ENCODE measurements around the gene PAQR8. TPM values are rescaled to one million over a fixed set of nuclear protein-coding genes. Genes with fewer than 3 reads are reported as not detected.

The PAQR8 gene
- total RNA-seq, 2 donors from 2014 or later, result 4.1 to 7.3 TPM

DNA sequence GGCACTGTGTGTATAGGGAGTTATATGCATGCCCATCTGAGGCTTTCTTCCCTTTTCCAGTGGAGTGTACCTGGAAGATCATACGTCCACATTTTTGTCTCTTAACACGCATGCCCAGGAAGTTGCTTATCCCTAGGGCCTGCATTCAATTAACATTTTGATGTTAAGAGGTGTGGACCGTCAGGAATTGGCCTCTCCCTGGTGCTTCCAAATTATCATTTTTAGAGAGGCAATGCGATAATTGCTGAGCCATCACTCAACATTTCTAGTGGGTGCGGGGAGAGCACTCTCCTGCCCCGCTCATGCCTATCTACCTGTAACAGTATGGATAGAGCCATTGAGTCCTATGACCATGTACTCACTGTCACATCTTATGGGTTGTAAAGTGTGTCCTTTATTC lies 37.8 kb upstream of the PAQR8 start:
- ATAC-seq (ENCODE audit: insufficient number of reproducible peaks, low FRiP score, low read depth), result no peak
- H3K36me3 ChIP-seq, result no peaks in the 10 kb centered on the region
- H3K27me3 ChIP-seq (replicated peaks; ENCODE audit: insufficient read depth), result no peaks in the 10 kb centered on the region
- H3K4me1 ChIP-seq (ENCODE audit: control insufficient read depth in 1 of 2, low read depth in 2 of 2), result no peaks in the 10 kb centered on the region
- no peak overlapping the region for H3K4me3 ChIP-seq
- TF ChIP-seq, protein P1, sequence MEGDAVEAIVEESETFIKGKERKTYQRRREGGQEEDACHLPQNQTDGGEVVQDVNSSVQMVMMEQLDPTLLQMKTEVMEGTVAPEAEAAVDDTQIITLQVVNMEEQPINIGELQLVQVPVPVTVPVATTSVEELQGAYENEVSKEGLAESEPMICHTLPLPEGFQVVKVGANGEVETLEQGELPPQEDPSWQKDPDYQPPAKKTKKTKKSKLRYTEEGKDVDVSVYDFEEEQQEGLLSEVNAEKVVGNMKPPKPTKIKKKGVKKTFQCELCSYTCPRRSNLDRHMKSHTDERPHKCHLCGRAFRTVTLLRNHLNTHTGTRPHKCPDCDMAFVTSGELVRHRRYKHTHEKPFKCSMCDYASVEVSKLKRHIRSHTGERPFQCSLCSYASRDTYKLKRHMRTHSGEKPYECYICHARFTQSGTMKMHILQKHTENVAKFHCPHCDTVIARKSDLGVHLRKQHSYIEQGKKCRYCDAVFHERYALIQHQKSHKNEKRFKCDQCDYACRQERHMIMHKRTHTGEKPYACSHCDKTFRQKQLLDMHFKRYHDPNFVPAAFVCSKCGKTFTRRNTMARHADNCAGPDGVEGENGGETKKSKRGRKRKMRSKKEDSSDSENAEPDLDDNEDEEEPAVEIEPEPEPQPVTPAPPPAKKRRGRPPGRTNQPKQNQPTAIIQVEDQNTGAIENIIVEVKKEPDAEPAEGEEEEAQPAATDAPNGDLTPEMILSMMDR (IDR thresholded peaks at IDR 0.05), result no peak
- DNase-seq (ENCODE audit: low spot score), result no peak
- H3K27ac ChIP-seq, result no peak overlapping the region
- H3K9me3 ChIP-seq, result no peaks in the 10 kb centered on the region

DNA sequence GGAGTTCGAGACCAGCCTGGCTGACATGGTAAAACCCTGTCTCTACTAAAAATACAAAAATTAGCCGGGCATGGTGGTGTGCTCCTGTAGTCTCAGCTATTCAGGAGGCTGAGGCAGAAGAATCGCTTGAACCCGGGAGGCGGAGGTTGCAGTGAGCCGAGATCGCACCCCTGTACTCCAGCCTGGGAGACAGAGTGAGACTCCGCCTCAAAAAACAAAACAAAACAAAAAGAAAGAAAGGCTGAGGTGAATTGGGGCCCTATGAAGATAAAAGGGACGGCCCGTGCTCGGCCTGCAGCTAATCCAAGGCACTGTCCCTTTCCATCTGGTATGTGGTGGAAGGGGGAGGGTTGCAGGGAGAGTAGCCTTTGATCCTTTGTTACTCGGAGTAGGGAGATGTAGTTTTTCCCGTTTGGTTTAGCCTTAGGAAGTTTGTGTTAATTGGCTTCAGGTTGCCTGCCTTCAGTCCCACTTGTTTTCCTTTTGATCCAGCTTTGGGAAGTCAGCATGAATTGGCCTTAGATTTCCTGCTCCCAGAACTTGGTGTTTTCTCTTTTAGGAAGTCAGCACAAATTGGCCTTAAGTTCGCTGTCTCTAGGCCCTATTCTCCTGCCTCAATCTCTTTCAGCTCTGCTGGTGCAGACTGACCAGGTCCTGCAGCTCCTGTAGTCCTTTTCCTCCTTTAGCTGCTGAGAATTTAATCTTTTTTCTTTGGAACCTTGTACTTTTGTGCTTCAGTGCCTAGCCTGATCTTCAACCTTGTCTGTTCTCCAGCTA lies 36.1 kb upstream of the PAQR8 start:
- H3K4me1 ChIP-seq (ENCODE audit: control insufficient read depth in 1 of 2, low read depth in 2 of 2), result no peaks in the 10 kb centered on the region
- no peaks in the 10 kb centered on the region for H3K9me3 ChIP-seq
- TF ChIP-seq, protein P1 (IDR thresholded peaks at IDR 0.05), result no peak
- no peak overlapping the region for H3K27ac ChIP-seq
- ATAC-seq (ENCODE audit: insufficient number of reproducible peaks, low FRiP score, low read depth) (no peak), DNase-seq (ENCODE audit: low spot score) (no peak)
- H3K27me3 ChIP-seq (replicated peaks; ENCODE audit: insufficient read depth), result no peaks in the 10 kb centered on the region
- no peaks in the 10 kb centered on the region for H3K36me3 ChIP-seq
- no peak overlapping the region for H3K4me3 ChIP-seq

DNA sequence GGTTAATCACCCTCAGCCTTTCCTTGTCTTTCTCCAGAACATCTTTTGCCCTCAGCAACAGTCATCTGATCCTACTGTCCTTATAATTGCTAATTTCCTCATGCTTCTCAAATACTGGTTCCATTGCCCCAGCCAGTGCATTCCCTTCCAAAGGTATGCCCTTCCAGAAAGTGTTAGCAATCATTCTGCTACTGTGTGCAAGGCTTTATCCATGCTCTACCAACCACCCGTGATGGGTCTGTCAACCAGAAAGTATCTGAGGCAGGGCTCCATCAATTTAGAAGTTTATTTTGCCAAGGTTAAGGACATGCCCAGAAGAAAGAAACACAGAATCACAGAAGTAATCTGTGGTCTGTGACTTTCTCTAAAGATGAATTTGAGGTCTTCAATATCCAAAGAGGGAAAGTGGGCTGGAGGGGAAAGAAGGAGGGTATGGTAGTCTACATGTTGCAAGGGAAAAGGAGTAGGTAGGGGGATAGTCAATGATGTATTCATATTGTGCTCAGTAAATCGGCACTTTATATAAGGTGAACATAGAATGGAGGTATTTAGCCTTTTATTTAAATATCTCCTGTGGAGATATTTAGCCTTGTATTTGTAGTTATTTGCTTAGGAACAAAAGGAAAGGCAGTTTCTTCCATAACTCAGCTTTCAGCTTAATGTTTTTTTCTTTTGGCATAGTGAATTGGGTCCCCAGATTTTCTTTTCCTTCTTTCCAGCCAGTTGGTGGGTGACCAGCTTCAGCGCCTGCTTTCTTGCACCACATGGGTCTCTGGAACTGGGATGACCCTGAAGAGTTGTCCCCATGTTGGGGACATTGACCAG lies 35.2 kb upstream of the PAQR8 start:
- Histone ChIP-seq H3K4me3 (no peak overlapping the region), H3K27me3 (replicated peaks; ENCODE audit: insufficient read depth) (no peaks in the 10 kb centered on the region), H3K27ac (no peak overlapping the region), H3K4me1 (ENCODE audit: control insufficient read depth in 1 of 2, low read depth in 2 of 2) (no peaks in the 10 kb centered on the region), H3K9me3 (no peaks in the 10 kb centered on the region), H3K36me3 (no peaks in the 10 kb centered on the region)
- DNase-seq (ENCODE audit: low spot score) (no peak), ATAC-seq (ENCODE audit: insufficient number of reproducible peaks, low FRiP score, low read depth) (no peak)
- TF ChIP-seq, protein P1 (IDR thresholded peaks at IDR 0.05), result no peak

DNA sequence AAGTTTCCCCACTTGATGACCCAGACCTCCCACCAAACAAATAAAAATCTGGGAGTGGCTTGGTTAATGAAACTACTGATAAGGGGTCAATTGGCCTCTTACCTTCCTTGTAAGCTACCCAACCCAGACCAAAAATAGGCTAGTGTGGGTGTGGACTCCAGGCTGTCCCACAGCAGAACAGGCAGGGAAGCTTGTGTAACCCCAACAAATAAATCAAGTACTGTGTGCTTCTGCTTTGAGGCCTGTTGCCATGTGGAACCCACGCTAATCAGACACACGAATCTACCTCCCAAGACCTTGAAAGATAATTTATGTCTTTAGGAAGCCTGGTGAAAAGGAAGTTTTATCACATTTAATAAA lies 33.7 kb upstream of the PAQR8 start:
- no peak for ATAC-seq (ENCODE audit: insufficient number of reproducible peaks, low FRiP score, low read depth)
- no peak for DNase-seq (ENCODE audit: low spot score)
- H3K27ac ChIP-seq, result no peak overlapping the region
- H3K9me3 ChIP-seq, result no peaks in the 10 kb centered on the region
- no peak overlapping the region for H3K4me3 ChIP-seq
- no peaks in the 10 kb centered on the region for H3K36me3 ChIP-seq
- H3K4me1 ChIP-seq (ENCODE audit: control insufficient read depth in 1 of 2, low read depth in 2 of 2), result no peaks in the 10 kb centered on the region
- TF ChIP-seq, protein P1 (IDR thresholded peaks at IDR 0.05), result no peak
- no peaks in the 10 kb centered on the region for H3K27me3 ChIP-seq (replicated peaks; ENCODE audit: insufficient read depth)

DNA sequence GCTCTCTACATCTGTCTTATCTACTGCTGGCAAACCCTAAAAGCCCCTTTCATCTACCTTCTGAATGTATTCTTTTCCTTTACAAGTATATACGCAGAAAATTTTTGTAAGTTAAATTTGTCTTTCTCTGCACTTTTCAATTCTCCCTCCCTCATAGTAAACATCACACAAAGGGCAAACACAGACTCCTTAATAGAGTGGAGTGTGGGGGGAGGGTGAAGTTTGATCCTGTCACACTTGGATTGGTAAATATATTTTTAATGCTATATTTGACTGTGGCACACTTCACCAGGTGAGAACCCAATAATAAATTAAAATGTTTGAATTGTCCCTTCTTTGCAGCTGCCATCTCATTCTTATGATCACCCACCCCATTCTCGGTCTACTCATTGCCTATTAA lies 33.2 kb upstream of the PAQR8 start:
- DNase-seq (ENCODE audit: low spot score), result no peak
- Histone ChIP-seq H3K4me1 (ENCODE audit: control insufficient read depth in 1 of 2, low read depth in 2 of 2) (no peaks in the 10 kb centered on the region), H3K27me3 (replicated peaks; ENCODE audit: insufficient read depth) (no peaks in the 10 kb centered on the region), H3K36me3 (no peaks in the 10 kb centered on the region), H3K9me3 (no peaks in the 10 kb centered on the region), H3K4me3 (no peak overlapping the region), H3K27ac (no peak overlapping the region)
- no peak for ATAC-seq (ENCODE audit: insufficient number of reproducible peaks, low FRiP score, low read depth)
- TF ChIP-seq, protein P1 (IDR thresholded peaks at IDR 0.05), result no peak
